Renal pelvis (tissue), 4 donors: ENCODE results near the gene CHID1. TPM values are rescaled to one million over a fixed set of nuclear protein-coding genes. Genes with fewer than 3 reads are reported as not detected.

Experiments used
- DNase-seq: peaks from one replicate; pipeline ENCODE4 v3.0.0-alpha.2; 2013
- polyA plus RNA-seq, 3 donors: library from polyadenylated mRNA; unstranded; fragments of 120-200 nt; gene quantifications; one replicate each; pipeline ENCODE4 v1.2.1, GENCODE V29; 2013; ENCODE audit not compliant: insufficient read length in 3 of 3

The CHID1 gene
- polyA plus RNA-seq, 3 donors, result 113 to 125 (median 114) TPM

DNA sequence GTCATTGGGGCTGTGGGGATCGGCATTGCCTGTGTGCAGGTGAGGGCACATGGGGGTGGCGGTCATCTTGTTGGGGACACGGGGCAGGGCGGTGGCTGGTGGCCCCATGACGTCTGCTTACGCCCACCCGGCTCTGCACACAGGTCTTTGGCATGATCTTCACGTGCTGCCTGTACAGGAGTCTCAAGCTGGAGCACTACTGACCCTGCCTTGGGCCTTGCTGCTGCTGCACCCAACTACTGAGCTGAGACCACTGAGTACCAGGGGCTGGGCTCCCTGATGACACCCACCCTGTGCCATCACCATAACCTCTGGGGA is 72.7 kb downstream of the CHID1 start:
- DNase-seq, result no peak

DNA sequence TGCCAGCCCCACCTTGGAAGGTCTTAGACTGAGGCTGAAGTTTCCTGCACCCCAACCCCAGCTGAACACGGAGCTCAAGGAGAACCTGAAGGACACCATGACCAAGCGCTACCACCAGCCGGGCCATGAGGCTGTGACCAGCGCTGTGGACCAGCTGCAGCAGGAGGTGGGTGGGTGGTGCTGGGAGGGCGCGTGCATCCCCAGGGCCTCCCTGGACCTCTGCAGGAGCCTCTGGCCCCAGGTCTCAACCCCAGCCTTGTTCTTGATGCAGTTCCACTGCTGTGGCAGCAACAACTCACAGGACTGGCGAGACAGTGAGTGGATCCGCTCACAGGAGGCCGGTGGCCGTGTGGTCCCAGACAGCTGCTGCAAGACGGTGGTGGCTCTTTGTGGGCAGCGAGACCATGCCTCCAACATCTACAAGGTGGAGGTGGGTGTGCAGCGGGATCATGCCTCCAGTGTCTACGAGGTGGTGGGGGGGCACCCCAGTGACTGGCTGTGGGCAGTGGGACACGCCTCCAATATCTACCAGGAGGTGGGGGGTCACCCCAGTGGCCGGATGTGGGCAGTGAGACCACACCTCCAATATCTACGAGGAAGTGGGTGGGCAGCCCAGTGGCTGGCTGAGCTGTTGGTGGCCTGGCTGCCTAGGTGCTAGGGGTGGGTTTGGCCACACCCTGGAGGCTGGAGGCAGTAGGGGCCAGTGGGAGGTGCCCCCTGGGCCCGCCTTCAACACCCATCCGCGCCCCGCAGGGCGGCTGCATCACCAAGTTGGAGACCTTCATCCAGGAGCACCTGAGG is 73.2 kb downstream of the CHID1 start:
- DNase-seq, result no peak

- no peak for DNase-seq
Measured at GRCh38 chr11:836700-837099, 73.9 kb downstream of the CHID1 start.

DNA sequence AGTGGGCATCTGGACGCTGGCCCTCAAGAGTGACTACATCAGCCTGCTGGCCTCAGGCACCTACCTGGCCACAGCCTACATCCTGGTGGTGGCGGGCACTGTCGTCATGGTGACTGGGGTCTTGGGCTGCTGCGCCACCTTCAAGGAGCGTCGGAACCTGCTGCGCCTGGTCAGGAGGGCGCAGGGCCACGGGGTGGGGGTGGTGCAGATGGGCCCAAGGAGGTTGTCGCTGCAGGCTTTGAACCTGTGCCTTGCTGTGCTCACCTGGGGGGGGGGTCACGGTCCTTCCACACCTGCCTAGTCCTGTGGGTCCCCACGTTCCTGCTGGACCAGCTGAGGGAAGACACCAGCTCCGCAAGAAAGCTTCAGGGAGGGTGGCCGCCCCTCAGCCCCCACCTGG is 74.3 kb downstream of the CHID1 start:
- no peak for DNase-seq

GRCh38 chr11:834371-835316 is 76.0 kb downstream of the CHID1 start:
- DNase-seq, result peak; percentile 77

DNA sequence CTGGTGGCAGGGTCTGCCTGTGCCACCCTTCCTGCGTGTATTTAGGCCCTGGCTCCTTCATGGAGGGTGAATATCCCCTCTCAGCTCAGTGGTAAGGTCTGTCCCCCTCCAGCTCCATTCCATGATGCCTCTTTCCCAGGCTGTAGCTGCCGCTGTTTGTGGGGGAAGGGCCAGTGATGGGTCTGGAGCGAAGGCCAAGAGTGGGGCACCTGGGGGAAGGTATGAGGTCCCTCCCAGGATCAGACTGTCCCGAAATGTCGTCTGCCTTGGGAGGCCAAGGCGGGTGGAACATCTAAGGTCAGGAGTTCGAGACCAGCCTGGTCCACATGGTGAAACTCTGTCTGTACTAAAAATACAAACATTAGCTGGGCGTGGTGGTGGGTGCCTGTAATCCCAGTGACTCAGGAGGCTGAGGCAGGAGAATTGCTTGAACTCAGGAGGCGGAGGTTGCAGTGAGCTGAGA is 76.7 kb downstream of the CHID1 start:
- DNase-seq, result no peak

- DNase-seq, result peak; percentile 58
Measured at GRCh38 chr11:833114-833791, 77.4 kb downstream of the CHID1 start.

DNA sequence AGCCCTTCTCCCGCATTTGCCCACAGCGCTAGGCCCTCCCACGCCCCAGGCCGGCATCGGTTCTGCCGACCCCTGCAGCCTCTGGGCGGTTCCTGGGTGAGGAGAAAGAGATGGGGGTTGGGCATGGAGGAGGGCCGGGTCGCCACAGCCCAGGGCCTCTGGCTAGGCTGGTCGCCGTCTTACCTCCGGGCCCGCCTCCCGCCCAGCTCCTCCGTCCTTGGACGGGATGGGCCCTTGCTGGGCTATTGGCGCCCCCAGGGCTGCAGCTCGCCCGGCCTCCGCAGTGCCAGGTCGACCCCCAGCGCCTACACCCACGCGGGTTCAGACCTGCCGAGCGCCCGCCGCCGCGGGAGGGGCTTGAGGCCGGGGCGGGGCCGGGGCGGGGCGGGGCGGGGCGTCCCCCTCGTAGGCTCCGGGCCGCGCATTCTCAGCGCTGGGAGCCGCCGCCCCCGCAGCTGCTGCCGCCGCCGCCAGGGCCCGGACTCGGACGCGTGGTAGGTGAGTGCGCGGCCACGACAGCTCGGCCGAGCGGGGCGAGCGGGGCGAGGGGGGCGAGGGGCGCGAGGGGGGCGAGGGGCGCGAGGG is 78.0 kb downstream of the CHID1 start, which contains the start of gene CD151:
Gene CD151, plus strand, starts transcription at position 424 of the 585 bp plus-strand sequence. CDS start 3,118 bp downstream, outside the sequence.
- DNase-seq, result peak; percentile 65

DNA sequence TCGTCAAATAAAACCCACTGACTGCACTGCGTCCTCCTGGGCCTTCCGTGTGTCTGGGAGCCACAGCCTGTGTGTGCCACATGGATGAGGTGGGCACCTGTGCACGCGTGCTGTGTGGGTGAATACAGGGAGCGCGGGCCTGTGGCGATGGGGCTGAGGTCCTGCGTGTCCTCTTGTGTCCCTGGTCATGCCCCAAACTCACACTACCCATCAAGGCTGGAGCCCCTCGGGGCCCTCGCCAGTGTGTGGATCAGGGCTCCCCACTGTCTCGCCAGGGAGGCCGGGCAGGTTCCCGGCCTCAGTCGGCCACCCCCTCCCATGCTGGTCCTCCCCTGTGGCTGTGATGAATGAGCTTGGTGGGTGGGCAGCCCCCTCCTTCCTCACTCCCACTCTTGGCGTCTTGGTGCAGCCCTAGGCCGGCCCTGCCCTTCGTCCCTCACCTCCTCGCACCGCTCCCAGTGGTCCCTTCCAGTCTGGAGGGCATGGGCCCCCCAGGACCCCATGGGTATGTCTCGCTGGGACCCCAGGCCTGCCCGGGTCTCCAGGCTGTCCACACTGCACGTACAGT is 78.6 kb downstream of the CHID1 start:
- DNase-seq, result no peak

DNA sequence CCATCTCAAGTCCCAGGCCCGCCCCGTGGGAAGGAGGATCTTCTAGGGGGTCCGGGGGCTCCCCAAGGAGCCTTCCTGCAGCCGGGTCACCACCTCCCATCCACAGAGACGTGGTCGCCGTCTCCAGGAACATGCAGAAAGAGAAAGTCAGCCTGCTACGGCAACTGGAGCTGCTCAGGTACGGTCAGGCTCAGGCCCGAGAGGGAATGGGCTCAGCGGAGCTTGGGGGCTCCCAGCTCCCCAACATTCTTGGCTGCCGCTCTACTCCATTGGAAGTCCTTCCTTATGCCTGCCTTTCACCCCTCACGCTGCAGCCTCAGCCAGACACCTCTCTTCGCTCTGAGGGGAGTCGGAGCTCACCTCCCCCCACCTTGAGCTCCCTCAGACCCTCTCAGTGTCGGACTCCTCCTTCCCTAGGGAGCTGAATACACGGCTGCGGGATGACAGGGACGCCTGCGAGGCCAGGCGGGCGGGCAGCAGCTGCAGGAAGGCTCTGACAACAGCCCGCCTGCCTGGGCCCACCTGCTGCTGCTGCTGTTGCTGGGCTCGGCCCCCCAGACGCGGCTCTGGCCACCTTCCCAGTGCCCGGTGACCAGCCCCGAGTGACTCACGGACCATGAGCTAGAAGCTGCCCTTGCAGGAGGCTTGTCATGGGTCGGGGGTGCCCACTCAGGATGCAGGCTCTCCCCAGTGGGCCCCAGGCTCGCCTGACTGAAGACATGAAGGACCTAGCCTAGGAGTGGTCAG is 79.3 kb downstream of the CHID1 start:
- DNase-seq, result no peak

- peak; percentile 73 for DNase-seq
Measured at GRCh38 chr11:830295-831117, 80.1 kb downstream of the CHID1 start.

DNA sequence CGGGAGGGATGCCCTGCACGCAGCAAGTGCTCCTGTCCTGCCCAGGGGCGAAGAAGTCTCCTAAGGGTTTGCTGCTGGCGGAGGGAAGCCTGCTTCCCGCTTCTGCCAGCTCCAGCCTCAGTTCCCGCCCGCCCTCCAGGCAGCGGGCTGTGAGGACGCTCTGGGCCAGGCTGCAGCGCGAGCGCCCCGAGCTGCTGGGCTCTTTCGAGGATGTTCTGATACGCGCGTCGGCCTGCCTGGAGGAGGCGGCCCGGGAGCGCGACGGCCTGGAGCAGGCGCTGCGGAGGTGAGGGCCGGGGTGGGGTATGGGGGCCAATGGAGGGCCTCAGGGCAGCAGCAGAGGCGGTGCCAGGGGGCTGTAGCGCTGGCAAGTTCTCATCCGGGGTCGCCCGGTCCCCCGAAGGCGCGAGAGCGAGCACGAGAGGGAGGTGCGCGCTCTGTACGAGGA is 80.7 kb downstream of the CHID1 start:
- no peak for DNase-seq

- DNase-seq, result no peak
Measured at GRCh38 chr11:829176-829846, 81.3 kb downstream of the CHID1 start.

DNA sequence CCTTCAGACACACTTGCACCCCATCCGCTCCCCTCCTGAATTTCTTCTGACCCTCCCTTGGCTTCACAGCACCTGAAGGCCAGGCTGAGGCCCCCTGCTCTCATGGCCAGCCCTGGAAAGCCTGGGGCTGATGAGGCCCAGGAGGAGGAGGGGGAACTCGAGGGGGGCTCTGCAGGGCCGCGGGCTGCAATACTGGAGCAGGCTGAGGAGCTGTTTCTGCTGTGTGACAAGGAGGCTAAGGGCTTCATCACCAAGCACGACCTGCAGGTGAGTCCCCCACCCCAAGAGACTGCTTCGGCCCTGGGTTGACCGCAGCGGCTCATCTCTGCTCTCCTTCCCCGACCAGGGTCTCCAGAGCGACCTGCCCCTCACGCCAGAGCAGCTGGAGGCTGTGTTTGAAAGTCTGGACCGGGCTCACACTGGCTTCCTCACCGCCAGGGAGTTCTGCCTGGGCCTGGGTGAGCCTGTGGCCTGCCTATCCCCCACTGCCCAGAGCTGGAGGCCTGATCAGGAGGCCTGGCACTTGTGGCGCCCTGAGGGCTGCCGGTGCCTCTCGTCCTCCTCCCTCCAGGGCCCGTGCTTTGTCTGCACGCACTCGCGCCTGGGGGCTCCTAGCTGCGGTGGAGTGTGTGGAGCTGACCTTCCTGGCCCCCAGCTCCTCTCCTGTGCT is 82.0 kb downstream of the CHID1 start:
- DNase-seq, result no peak

DNA sequence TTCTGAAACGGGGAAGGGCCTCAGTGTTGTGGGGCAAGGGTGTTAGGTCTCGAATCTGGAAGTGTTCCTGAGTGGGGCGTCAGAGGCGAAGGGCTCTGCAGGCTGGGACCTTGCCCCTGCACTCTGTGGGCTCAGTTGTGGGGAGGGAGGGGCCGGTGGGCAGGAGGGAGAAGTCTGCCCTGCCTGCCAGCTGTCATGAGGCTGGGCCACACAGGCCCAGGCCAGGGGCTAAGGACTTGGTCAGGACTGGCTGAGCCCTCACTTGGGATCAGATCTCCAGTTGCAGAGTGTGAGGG is 82.8 kb downstream of the CHID1 start, which contains the start of gene CRACR2B:
Gene CRACR2B, plus strand, starts transcription at position 23 of the 296 bp plus-strand sequence. CDS start 689 bp downstream, outside the sequence.
- DNase-seq, result no peak

DNA sequence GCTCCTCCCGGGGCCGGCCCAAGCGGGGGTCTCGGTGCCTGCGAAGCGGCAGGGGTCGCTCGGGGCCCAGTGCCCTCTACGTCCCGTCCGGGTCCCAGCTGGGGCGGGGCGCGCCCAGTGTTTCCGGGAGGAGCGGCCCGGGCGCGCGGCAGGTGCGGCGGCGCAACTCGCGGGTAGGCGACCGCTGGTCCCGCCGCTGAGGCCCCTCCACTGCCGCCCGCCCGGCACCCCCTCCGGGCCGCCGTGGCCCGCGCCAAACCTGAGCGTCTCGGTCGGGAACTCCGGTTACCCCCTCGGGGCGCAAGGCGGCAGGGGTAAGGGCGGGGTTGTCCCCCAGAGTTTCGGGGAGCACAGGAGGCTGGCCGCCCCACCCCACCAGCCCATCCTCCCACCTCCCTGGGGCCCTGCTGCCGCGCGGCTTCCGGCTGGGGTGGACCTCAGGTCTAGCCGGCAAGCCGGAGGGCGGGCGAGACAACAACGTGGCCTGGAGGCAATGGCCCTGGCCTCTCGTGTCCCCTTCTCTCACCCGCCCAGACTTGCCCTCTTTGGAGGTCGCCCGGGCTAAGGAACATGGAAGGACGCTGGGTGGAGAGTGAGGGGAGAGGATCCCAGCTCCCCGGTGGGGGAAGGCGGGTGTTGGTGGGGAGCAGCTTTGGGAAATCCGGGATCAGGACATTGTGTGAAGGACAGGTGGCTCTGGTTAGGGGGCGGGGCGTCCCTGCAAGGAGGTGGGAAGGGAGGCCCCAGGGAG is 83.3 kb downstream of the CHID1 start:
- no peak for DNase-seq

DNA sequence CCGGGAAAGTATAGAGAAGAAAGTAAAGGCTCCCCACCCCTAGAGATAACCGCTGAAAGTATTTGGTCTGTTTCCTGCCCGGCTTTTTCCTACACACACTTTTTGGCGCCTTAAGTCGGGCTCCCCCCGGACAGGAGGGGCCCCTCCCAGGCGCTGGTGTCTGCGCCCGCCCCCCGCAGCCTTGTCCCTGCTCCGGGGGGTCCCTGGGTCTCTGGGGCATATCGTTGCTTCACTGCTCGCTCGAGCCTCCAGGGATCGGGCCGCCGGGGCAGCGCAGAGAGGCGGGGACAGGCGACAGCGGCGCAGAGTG is 83.8 kb downstream of the CHID1 start:
- no peak for DNase-seq

DNA sequence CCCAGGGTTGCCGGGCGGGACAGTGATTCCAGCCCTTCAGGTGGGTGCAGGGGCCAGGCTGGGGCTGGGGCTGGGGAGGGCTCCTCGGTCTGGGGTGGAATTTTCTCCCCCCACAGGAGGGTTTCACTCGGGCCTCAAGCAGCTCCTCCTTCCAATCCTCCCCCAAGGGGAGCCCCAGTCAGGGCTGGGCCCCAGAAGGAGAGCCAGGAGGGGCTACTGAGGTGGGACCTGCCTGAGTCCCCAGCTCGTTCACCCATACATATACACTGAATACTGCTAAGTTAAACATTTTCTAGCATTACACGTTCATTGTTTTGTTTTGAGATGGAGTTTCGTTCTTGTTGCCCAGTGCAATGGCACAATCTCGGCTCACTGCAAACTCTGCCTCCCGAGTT is 84.4 kb downstream of the CHID1 start:
- DNase-seq, result no peak
